SH-SY5Y (cell line): ENCODE measurements around the gene SPATS2L.

ENCODE experiments used
- GATA2 ChIP-seq: IDR thresholded peaks from 2 replicates; pipeline ENCODE4 v1.6.1; 2011; ENCODE audit warnings: mild to moderate bottlenecking, low read depth, low read length
- GATA3 ChIP-seq: IDR thresholded peaks from 2 replicates; pipeline ENCODE4 v1.6.1; 2011; ENCODE audit warnings: low read depth, mild to moderate bottlenecking, low read length, moderate library complexity

DNA sequence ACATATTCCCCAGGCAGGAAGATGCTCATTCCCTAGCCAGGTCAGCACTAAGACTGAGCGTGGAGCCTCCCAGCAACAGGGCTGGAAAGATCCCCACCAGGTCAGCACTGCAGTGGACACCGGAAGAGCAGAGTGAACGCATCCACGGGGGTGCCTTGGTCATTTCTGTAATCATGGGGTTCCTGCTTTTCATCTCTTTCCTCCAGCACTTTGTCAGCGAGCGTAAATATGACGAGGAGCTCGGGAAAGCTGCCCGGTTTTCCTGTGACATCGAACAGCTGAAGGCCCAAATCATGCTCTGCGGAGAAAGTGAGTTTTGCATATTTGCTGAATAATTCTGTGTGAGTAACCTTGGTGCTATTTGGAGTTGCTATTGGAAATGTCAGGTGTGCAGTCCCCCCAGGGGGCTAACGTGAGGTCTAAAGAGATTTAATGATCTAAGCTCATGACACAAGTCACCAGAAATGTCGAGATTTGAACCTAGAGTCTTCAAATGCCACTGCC lies 163.3 kb downstream of the SPATS2L start:
- TF ChIP-seq GATA3 = no peak
- no peak for TF ChIP-seq GATA2
